HCT116 (cell line): Measurements from ENCODE around the gene MAPRE3.

Experiments
- CTCF ChIP-seq, 3 experiments: fragments of 200-600 bp in 1 of 3; sonication (generic) in 1 of 3; IDR thresholded peaks in 2 of 3; conservative IDR thresholded peaks in 1 of 3; 2 replicates each; pipeline ENCODE4 v1.5.1; 2012 to 2017; ENCODE audit warnings: low read depth in 2 of 3, low read length in 2 of 3, antibody characterized with exemption in 1 of 3, borderline replicate concordance in 1 of 3, control low read depth in 1 of 3, mild to moderate bottlenecking in 1 of 3, mixed read lengths in 1 of 3, mixed run types in 1 of 3, moderate library complexity in 1 of 3; ENCODE audit not compliant: insufficient read depth in 1 of 3
- EGR1 ChIP-seq: IDR thresholded peaks from 2 replicates; pipeline ENCODE4 v1.6.1; 2012; ENCODE audit warnings: low read depth
- ELF1 ChIP-seq: IDR thresholded peaks from 2 replicates; pipeline ENCODE4 v1.6.1; 2012; ENCODE audit warnings: low read depth, borderline replicate concordance
- EZH2 ChIP-seq: fragments of 200-600 bp; sonication (generic); IDR thresholded peaks from 2 replicates; pipeline ENCODE4 v1.6.1; 2017; ENCODE audit warnings: antibody characterized with exemption, mixed run types
- EZH2phosphoT487 ChIP-seq: fragments of 200-600 bp; IDR thresholded peaks from 2 replicates; pipeline ENCODE4 v1.6.1; 2018; ENCODE audit warnings: antibody characterized with exemption, borderline replicate concordance
- POLR2A ChIP-seq: IDR thresholded peaks from 2 replicates; pipeline ENCODE4 v1.7.0; 2011; ENCODE audit warnings: borderline replicate concordance; ENCODE audit not compliant: insufficient read depth, insufficient read length; ENCODE audit errors: extremely low read depth
- POLR2AphosphoS5 ChIP-seq: IDR thresholded peaks from 2 replicates; pipeline ENCODE4 v1.6.1; 2011; ENCODE audit warnings: mild to moderate bottlenecking, low read depth, low read length, moderate library complexity
- REST ChIP-seq: IDR thresholded peaks from 2 replicates; pipeline ENCODE4 v1.6.1; 2012; ENCODE audit warnings: low read depth
- SIN3A ChIP-seq: IDR thresholded peaks from 2 replicates; pipeline ENCODE4 v1.6.1; 2012; ENCODE audit warnings: low read depth

GRCh38 chr2:26983746-26984145 lies 13.3 kb downstream of the MAPRE3 start:
- TF ChIP-seq CTCF (IDR thresholded peaks at IDR 0.05 in 2 of 3, conservative IDR thresholded peaks at IDR 0.05 in 1 of 3; ENCODE audit: borderline replicate concordance in 1 of 3, insufficient read depth in 1 of 3, low read depth in 2 of 3, low read length in 2 of 3) (no peak), POLR2AphosphoS5 (no peak), EZH2 (no peak), REST (no peak), POLR2A (no peak), EZH2phosphoT487 (no peak), EGR1 (no peak), SIN3A (no peak), ELF1 (no peak)
